HG02610 (cell line): Measurements from ENCODE around the gene ATP4A.

Source experiments
- ATAC-seq: cut with Tn5 transposase; IDR thresholded peaks from one replicate; pipeline ENCODE4 v1.9.1; 2021; ENCODE audit warnings: mild to moderate bottlenecking, moderate library complexity; ENCODE audit not compliant: unreplicated experiment

ATP4A gene

DNA sequence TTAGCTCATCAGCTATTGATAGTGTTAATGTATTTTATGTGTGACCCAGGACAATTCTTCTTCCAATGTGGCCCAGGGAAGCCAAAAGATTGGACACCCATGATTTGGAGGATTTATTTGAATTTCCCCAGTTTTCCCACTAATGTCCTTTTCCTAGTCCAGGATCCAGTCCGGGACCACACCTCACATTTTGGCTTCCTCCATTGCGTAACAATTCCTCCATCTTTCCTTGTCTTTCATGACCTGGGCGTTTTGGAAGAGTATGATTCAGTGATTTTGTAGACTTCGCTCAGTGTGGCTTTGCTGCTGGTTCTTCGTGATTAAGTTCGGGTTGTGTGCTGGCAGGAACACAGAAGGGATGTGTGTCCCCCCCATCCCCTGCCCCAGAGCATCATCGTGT is 3.3 kb upstream of the ATP4A start:
- no peak for ATAC-seq

DNA sequence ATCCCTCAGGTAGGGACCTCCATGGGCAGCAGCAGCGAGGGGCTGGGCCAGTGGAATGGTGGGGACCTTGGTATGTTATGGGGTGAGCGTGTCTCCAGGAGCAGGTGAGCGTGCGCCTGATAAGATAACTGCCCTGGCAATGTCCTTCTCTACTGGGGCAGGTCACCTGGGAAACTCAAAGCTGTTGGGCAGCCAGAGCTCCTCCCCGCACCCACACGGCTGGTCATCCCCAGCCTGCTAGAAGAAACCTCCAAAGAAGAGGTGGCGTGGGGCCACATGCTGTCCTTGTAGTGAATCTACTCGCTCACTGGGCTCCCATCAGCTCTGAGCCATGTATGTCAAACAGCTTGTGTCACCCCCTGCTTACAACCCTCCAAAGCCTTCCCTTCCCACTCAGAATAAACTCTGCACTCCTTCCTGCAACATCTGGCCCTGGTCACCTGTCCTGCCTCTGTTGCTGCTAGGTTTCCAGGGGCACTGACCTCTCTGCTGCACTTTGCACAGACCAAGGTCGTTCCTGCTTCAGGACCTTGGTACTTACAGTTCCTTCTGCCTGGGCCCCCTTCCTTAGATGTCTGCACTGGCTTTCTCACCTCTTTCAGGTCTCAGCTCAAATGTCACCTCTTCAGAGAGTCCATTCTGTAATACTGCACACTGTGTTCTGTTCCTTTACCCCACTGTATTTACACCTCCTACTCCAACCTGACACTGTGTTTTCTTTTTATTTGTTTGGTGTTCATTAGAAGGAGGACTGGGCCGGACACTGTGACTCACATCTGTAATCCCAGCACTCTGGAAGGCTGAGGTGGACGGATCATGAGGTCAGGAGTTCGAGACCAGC is 1.8 kb upstream of the ATP4A start:
- no peak for ATAC-seq

DNA sequence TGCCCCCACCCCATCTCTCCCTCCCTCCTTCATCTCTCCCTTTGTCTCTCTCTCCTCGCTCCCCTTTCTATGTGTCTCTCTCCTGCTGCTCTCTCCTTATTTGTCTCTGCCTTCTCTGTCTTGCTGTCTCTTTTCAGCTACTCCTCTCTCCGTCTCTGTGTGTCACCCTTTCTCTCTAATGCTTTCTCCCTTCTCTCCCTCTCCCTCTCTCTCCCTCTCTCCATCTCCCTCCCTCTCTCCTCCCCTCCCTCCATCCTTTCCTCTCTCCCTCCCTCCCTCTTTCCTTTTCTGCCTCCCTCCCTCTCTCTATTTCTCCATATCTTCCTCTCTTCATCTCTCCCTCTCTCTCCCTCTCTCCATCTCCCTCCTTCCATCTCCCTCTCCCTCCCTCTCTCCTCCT is 682 bp downstream of the ATP4A start:
- ATAC-seq: no peak

DNA sequence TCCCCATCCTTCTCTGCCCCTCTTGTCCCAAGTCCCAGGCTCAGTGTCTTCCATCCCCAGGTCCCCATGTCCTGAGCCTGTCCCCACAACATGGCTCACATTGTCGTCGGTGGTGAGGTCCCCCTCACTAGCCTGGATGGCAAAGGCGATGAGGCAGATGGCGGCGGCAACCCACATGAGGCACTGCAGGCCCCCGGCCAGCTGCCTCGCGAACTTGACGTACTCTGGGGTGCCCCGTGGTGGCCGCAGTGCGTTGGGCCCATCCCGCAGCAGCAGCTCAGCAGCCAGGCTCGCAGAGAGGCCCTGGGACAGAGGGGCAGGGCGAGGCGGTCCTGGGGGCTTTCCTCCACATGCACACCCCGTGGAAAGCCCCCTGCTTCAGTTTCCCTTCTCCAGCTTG is 1.1 kb downstream of the ATP4A start:
- no peak for ATAC-seq

DNA sequence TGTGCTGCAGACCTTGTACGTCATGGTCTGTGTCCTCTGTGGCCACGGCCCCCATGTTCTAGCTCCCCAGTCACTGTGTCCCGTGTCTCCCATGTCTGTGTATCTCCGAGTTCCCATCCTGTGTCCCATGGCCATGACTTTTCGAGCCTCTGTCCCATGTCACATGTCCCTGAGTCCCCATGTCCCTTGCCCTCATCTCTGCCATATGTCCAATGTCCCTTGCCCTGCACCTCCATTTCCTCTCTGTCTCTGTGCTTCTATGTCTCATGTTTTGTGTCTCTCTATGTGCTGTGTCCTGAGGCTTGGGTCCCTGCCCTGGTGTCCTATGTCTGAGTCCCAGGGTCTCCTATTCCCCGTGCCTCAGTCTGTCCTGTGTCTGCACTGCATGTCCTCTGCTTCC is 2.0 kb downstream of the ATP4A start:
- no peak for ATAC-seq

DNA sequence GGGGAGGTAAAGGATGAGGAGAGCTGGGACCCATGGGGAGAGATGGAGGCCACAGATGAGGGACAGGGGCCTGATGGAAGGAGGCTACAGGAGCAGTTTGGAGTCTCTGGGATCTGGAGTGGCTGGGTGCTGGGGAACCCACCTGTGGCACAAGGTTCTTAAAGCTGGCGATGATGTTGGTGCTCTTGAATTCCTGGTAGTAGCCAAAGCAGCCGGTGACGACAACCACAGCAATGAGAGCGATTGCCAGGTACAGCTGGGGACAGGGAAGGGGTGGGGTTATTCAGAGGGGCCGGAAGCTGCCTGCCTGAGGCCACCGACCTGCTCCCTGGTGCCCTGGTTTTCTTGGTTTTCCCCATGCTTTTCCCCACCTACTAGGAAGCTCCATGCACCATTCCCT is 2.8 kb downstream of the ATP4A start:
- ATAC-seq: no peak

DNA sequence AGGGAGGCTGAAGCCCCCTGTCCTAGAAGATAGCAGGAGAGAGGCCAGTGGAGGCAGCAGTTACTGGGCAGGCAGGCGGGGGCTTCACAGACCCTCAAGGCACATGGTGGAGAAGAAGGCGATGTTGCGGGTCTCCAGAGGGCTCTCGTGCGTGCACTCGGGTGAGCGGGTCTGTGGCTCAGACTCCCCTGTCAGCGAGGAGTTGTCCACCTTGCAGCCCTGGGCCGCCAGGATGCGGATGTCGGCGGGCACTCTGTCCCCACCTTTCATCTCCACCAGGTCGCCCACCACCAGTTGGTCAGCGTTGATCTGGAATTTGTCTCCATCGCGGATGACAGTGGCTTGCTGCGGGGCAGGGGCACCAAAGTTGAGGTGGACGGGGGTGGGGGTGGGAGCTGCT is 3.2 kb downstream of the ATP4A start:
- no peak for ATAC-seq

DNA sequence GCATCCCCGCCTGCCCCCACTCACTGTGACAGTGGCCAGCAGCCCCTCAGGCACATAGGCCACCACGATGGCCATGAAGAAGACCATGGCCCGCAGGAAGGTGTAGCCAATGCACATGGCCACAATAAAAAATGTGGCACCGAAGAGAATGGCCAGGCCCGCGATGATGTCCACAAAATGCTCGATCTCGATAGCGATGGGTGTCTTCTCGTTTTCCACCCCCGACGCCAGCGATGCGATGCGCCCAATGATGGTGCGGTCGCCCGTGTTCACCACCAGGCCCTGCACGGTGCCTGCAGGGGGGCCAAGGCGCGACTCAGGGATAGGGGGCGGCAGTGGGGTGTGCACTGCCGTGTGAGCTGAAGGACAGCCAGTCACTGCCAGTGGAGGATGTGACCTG is 3.7 kb downstream of the ATP4A start:
- no peak for ATAC-seq

DNA sequence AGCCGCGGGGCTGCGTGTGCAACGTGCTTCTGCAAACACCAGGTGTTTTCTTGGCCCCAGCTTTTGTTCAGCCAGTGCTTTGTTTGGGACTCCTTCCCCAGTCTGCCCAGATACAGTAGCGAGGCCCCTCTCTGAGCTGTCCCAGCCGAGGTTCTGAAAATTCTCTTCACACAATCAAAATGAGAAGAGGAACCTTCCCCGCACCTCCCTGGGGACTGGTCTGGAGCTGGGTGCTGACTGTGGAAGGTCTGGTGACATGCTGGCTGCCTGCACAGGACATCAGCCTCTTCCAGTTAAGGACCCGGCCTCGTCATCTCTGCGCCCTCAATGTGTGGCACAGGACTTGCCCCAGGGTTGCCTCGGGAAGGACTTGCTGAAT is 4.2 kb downstream of the ATP4A start:
- peak; percentile 45 for ATAC-seq

DNA sequence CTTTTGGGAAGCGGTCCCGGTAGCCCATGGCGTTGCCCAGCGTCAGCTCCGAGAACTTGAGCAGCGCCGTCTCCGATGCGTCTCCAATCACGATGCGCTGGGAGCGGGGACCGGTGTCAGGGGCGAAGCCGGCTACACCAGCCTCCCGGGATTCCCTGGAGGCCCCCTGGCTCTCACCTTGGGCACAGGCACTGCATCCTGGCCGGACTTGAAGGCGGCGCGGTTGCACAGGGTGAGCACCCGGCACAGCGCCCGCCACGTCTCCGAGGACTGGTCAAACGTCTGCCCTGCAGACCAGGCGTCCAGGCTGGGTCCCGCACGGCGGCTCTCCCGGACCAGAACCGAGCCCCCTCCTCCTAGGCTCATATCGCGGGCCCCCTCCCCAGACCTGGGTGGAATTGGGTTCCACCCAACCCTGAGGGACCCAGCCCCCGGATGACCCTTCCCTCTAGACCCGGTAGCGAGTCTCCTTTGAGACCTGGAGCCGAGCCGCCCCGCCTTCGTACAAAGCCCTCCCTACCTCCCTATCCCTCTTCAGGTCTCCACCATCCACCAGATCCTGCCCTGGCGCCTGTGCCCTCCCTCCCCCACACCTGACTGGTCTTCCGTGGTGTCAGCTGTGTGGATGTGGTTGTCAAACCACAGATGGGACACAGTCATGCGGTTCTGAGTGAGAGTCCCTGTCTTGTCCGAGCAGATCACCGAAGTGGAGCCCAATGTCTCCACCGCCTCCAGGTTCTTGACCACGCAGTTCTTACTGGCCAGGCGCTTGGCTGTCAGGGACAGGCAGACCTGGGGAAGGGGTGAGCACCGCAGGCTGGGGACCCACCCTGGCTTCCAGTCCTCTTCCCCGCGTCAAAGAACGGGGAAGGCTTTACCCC is 4.8 kb downstream of the ATP4A start:
- peak; percentile 14 for ATAC-seq

DNA sequence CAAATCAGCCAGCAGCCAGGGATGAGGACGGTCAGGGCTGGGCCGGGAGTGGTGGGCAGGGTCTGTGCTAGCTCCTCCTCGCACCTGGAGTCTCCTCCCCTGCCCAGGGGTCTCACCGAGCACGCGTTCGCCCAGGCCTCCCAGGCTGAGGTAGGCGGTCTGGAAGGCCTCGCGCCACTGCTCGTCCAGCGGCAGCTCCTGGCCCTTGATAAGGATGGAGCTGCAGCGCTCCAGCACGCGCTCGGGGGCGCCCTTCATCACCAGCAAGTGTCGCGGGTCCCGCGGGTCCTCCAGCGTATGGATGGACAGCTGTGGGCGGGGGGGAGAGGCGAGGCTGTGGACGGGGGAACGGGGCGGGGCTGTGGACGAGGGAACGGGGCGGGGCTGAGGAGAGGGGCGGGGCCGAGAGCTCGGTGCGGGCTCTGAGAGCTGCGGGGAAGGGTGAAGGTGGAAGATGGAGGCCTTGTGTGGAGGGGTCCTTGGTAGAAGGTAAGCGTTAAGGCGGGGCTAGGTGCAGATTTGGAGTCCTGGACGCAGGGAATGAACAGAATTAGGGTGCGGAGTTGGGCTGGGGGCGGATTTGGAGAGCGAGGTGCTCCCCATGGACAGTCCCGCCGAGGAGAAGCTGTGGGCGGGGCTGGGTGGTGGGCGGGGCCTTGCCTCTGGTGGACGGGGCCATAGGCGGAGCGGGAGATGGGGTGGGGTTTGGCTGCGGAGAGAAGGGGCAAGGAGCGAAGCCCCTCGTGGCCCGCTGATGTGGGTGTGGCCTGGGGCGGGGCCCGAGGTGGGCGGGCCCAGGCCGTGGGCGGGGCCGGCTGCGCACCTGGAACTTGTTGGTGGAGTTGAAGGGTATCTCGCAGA is 5.7 kb downstream of the ATP4A start:
- ATAC-seq: no peak

DNA sequence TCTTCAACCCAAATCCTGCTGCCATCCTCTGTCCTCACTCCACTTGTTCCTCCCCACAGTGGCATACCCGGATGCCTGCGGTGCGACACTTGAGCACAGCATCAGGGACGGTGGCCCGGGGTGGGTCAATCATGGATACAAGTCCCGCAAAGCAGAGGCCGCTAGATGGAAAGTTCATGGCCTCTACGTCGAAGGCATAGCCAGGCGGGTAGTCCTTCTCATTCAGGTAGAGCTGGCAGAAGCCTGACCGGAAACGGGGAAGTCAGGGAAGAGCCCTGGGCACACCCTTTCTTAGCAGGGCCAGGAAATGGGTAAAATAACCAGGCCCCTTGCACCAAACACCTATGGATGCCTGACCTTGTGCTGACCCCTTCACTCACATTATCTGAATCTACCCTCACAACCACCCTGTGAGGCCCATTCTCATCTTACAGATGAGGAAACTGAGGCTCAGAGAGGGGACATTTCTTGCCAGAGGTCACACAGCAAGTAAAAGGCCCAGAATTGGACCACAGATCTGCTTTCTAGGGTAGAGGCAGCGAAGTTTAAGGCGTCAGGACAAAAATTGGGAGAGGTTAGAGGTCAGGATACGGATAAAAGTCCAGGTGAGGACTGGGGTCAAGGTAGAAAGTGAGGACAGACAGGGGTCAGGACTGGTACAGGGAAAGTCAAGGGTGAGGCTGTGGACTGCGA is 6.5 kb downstream of the ATP4A start:
- ATAC-seq: no peak

DNA sequence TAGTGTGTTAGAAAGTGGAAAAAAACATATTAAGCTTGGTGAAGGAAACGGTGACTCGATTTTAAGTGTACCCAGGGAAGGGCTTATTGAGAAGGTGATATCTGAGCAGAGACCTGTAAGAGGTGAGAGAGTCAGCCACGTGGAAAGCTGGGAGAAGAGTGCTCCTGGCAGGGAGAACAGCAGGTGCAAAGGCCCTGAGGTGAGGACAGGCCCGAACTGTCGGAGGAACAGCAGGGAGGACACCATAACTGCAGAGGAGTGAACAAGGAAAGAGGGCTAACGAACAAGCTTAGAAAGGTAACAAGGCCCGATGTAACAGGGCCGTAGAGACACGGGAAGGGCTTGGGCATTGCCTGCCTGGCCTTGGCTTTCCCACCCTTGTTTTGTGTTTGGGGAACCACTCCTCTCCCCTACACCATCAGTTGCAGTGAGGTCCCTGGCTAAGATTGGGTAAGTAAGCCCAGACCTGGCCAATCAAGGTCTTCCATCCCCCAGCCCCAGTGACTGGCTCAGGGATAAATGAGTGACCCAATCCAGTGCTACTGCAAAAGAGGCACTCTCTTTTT is 7.3 kb downstream of the ATP4A start:
- no peak for ATAC-seq

DNA sequence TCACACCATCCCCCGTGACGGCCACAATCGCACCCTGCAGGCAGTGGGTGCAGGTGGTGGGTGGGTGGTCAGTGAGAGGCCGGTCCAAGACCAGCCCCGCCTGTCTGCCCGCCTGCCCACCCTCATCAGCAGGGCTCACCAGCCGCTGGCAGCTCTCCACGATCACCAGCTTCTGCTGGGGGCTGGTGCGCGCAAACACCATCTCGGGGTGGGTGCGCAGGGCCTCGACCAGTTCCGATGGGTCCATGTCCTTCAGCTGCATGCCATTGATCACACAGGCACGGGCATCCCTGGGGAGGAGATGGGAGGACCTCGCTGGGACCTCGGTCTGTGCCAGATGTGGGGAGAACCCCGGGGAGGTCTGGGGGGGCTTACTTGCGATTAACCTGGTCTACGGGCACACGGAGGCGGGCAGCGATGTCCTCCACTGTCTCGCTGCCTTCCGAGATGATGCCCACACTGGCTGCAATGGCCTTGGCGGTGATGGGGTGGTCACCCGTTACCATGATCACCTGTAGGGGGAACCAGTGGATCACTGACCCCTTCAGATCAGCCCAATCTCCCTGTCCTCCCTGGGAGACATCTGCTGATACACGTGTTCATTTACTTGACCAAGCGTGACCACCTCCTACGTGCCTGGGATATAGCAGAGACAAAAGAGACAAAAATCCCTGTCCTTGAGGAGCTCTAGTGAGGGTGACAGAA is 8.0 kb downstream of the ATP4A start:
- no peak for ATAC-seq

DNA sequence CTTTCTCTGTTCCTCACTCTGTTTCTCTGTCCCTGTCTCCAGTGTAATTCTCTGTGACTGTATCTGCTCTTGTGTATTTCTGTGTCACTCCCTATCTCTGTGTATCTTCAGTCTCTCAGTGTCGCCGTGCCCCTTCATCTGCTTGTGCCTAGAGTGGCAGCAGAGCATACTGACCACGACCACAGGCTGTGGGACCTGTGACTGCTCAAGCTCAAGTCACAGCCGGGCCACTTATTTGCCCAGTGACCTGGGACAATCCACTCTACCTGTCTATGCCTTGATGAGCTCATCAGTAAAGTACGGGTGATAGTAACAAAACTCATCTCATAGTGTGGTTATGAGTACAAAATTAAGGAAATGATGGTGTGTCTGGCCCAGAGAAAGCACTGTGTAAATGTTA is 9.4 kb downstream of the ATP4A start:
- ATAC-seq: no peak

DNA sequence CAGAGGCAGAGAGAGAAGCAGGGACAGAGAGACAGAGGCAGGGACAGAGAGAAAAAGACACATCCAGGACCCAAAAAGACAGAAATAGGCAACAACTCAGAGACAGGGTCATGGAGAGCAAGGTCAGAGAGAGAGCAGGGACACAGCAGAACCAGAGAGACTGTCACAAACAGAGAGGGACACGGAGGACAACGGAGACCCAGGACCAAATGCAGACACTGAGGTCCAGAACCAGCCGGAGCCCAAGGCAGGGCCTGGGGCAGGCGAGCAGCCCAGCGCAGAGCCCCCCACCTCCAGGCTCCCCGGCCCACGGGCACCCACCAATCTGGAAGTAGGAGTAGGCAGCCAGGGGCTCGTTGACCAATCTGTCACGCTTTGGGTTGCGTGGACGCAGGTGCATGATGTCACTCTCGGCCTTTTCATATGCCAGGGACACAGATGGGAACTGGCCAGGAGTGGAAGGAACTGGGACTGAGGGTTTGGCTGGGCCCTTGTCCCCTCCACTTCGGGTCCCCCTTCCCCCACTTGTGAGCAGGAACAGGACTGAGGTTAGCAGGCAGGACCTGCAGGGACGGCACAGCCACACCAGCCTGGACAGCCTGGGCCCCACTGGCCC is 10.0 kb downstream of the ATP4A start:
- no peak for ATAC-seq

DNA sequence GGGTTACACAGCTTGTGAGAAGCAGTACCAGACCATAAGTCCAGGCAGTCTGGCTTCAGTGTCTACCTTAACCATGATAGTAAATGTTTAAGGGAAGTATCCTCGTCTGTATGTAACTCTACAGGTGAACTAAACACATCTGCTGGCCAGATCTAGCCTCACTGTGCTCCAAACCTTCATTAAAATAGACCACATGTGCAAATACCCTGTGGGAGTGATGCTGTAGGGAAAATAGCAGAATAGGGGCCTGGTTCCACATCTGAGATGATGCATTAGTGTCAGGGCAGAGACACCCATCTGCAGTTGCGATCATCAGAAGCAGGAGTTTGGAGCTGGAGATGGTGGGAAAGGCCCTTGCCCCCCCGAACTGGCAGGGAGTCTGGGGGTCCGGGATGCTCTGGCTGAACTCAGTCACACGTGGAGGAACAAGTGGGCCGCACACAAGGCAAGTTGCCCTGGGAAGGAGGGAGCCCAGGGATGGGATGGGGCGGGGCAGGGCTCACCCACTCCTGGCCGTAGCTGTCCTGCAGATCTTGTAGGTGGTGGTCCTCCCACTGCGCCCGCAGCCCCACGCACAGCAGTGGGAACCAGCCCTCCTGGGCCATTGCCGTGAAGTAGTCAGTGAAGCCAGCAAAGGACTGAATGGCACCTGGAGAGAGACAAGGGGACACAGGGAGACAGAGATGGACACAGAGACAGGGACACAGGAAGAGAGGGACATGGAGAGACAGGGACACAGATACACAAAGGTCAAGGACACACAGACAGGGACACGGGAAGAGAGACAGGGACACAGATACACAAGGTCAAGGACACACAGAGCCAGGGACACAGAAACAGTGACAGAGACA is 10.7 kb downstream of the ATP4A start:
- ATAC-seq: no peak

DNA sequence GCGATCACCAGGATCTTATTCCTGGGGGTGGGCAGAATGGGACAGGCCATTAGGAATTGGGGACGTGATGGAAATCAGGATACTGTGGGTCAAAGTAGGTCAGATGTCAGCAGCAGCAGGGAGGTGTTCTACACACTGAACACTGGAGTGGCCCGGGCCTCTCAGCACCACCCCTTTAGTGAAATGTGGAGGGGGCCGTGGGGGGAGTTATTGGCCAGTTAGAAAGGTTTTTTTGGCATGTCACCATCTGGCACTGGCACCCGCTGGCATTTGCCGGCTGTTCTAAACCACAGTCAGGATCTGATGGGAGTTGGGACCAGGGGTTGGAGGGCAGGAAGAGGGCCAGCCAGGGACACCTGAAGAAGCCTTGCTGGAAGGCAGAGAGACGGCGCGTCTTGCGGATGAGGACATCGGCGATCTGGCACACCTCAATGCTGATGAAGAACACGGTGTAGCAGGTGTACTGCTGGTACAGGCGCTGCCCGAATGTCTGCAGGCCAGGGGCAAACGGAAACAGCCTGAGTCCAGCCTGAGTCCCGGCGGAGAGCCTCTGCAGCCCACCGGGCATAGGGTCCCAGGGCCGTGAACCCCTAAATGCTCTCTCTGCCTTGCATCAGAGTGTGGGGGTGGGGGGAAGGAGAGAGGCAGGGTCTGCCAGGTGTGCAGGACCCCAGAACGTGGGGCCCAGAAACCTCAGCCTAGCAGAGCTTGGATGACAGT is 12.2 kb downstream of the ATP4A start:
- ATAC-seq: no peak
